Breast epithelium (tissue), 3 donors: Measurements from ENCODE around the gene TPRG1L.

Experiments used
- CTCF ChIP-seq, 3 donors: fragments of 450-650 bp; IDR thresholded peaks; one replicate each; pipeline ENCODE4 v1.5.1; 2016 to 2017; ENCODE audit warnings: antibody characterized with exemption in 3 of 3, mild to moderate bottlenecking in 3 of 3, moderate library complexity in 3 of 3
- POLR2AphosphoS5 ChIP-seq, 3 donors: sonication (generic); formaldehyde crosslinking; IDR thresholded peaks; one replicate each; pipeline ENCODE4 v1.6.1; 2017; ENCODE audit warnings: antibody characterized with exemption in 3 of 3

GRCh38 chr1:3670823-3671265, 46.0 kb downstream of the TPRG1L start:
- no peak for TF ChIP-seq CTCF (IDR thresholded peaks at IDR 0.05)
- no peak for TF ChIP-seq POLR2AphosphoS5 (IDR thresholded peaks at IDR 0.05)
